22Rv1 (cell line): ENCODE data around the gene EPC1.
"Not testable (repeated sequence)": the region's sequence is repeated elsewhere in the genome, so short reads cannot be mapped to it uniquely, and the experiment has no call there.

Source experiments
- H3K27ac ChIP-seq: fragments of 450-650 bp; 2 replicates; pipeline ENCODE4 v1.5.1; 2017
- ZFX ChIP-seq: fragments of 450-650 bp; IDR thresholded peaks from 2 replicates; pipeline ENCODE4 v1.6.1; 2017; ENCODE audit warnings: antibody characterized with exemption, borderline replicate concordance
- TF ChIP-seq, protein P1 (sequence below): fragments of 450-650 bp; IDR thresholded peaks from 2 replicates; pipeline ENCODE4 v1.5.1; 2017; ENCODE audit warnings: mild to moderate bottlenecking

EPC1 gene

DNA sequence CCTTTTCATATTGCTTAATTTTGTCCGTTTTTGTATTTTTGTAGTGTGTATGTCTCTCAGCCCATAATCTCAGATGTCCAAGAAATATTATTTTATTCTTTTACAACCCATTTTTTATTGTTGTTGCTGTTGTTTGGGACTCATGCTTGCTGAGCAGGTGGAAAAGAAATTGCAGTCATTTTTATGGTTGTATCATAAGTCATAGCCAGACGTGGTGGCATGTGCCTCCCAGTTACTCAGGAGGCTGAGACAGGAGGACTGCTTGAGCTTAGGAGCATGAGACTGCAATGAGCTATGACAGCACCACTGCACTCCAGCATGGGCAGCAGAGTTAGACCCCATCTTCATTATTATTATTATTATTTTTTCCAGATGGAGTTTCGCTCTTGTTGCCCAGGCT, 117.8 kb downstream of the EPC1 start:
- no peak for TF ChIP-seq ZFX
- TF ChIP-seq, protein P1, sequence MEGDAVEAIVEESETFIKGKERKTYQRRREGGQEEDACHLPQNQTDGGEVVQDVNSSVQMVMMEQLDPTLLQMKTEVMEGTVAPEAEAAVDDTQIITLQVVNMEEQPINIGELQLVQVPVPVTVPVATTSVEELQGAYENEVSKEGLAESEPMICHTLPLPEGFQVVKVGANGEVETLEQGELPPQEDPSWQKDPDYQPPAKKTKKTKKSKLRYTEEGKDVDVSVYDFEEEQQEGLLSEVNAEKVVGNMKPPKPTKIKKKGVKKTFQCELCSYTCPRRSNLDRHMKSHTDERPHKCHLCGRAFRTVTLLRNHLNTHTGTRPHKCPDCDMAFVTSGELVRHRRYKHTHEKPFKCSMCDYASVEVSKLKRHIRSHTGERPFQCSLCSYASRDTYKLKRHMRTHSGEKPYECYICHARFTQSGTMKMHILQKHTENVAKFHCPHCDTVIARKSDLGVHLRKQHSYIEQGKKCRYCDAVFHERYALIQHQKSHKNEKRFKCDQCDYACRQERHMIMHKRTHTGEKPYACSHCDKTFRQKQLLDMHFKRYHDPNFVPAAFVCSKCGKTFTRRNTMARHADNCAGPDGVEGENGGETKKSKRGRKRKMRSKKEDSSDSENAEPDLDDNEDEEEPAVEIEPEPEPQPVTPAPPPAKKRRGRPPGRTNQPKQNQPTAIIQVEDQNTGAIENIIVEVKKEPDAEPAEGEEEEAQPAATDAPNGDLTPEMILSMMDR: no peak
- no peak overlapping the region for H3K27ac ChIP-seq

DNA sequence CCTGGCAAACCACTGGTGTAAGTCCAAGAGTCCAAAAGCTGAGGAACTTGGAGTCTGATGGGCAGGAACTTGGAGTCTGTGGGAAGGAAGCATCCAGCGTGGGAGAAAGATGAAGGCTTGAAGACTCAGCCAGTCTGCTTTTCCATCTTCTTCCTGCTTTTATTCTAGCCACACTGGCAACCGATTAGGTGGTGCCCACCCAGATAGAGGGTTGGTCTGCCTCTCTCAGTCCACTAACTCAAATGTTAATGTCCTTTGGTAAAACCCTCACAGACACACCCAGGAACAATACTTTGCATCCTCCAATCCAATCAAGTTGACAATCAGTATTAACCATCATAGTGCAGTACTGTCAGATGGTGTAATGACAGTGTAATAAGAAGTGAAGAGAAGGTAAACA, 119.2 kb downstream of the EPC1 start:
- H3K27ac ChIP-seq: no peak overlapping the region
- TF ChIP-seq ZFX: no peak
- TF ChIP-seq, protein P1: no peak

DNA sequence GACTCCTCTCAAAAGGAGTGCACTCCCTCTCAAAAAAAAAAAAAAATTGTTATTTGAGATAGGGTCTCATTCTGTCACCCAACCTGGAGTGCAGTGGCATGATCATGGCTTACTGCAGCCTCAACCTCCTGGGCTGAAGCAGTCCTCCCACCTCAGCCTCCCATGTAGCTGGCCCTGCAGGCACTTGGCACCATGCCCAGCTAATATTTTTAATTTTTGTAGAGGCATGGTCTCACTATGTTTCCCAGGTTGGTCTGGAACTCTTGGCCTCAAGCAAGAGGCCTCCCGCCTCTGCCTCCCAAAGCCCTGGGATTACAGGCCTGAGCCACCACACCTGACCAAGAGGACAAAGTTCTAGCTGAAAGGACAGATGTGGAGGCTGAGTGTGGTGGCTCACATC, 120.3 kb downstream of the EPC1 start:
- no peak for TF ChIP-seq ZFX
- TF ChIP-seq, protein P1: no peak
- H3K27ac ChIP-seq: no peak overlapping the region

DNA sequence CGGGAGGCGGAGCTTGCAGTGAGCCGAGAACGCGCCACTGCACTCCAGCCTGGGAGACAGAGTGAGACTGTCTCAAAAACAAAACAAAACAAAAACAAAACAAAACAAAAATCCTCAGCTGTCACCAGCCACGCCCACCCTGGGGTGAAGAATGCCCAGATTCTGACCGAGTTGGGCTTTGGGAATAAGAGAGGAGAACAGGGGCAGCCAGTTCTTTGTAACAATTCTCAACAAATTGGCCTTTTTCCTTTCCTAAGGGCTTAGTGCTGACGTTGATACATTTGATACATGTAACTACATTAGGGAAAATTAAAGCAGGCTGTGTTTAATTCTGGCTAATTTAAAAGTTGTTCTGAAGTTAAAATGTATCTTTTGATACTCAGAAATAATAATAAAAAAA, 121.0 kb downstream of the EPC1 start:
- H3K27ac ChIP-seq: no peak overlapping the region
- TF ChIP-seq ZFX: no peak
- TF ChIP-seq, protein P1: no peak

DNA sequence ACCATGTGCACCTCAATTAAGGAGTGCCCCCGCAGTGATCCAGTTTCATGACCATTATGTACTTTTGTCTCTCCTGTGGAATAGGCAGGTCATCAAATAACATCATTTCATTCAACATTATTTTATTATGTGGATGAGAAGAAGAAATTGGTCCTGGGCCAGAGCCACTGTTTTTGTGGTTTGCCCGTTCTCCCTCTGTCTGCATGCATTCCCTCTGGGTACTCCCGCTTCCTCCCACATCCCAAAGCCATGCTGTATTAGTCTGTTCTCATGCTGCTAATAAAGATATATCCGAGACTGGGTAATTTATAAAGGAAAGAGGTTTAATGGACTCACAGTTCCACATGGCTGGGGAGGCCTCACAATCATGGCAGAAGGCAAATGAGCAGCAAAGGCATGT, 124.6 kb downstream of the EPC1 start:
- H3K27ac ChIP-seq: not testable (repeated sequence)

DNA sequence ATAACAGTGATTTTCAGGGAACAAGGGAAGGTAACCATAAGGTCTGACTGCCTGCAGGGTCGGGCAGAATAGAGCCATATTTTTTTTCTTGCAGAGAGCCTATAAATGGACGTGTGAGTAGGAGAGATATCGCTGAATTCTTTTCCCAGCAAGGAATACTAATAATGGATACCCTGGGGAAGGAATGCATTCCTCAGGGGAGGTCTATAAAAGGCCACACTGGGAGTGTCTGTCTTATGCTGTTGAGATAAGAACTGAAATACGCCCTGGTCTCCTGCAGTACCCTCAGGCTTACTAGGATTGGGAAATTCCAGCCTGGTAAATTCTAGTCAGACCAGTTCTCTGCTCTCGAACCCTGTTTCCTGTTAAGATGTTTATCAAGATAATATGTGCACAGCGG, 127.8 kb downstream of the EPC1 start:
- H3K27ac ChIP-seq: not testable (repeated sequence)

DNA sequence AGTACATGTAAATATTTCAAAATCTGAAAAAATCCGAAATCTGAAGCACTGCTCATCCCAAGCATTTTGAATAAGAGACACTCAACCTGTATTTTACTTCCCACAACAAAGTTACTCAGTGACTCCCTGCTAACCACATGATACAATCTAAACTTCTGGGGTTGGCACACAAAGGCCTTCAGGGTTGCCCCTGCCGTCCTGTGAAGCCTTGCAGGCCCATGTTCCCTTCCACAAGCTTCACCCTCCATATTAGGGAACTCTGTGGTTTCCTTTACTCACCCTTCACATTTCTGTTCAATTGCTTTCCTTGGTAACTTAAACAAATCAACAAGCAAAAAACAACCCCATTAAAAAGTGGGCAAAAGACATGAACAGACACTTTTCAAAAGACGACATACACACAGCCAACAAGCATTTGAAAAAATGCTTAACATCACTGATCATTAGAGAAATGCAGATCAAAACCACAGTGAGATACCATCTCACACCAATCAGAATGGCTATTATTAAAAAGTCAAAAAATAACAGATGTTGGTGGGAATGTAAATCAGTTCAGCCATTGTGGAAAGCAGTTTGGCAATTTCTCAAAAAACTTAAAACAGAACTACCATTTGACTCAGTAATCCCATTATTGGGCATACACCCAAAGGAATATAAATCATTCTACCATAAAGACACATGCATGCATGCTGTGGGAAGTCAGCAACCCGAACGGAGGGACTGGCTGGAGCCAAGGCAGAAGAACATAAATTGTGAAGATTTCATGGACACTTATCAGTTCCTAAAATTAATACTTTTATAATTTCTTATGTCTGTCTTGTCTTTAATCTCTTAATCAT, 128.5 kb downstream of the EPC1 start:
- not testable (repeated sequence) for H3K27ac ChIP-seq
